Endothelial cell of umbilical vein (primary cell): ENCODE measurements around the gene BGN.

Experiments used
- JUN ChIP-seq: IDR thresholded peaks from 2 replicates; pipeline ENCODE4 v1.6.1; 2011; ENCODE audit warnings: borderline replicate concordance, low read depth; ENCODE audit not compliant: insufficient read length, insufficient read depth
- POLR2A ChIP-seq: IDR thresholded peaks from 2 replicates; pipeline ENCODE4 v1.6.1; 2012; ENCODE audit warnings: low read depth, mild to moderate bottlenecking, control low read depth, low read length
- POLR2AphosphoS5 ChIP-seq: IDR thresholded peaks from 2 replicates; pipeline ENCODE4 v1.6.1; 2012; ENCODE audit warnings: low read depth, mild to moderate bottlenecking, control low read depth, low read length, moderate library complexity; ENCODE audit not compliant: insufficient read depth
- TF ChIP-seq, protein P1 (sequence below), 2 donors: IDR thresholded peaks; 1 replicate in 1 of 2; 2 replicates in 1 of 2; pipeline ENCODE4 v1.5.1; 2011; ENCODE audit warnings: low read length in 2 of 2, mild to moderate bottlenecking in 2 of 2, moderate library complexity in 2 of 2, control low read depth in 1 of 2, inconsistent platforms in 1 of 2, low read depth in 1 of 2; ENCODE audit not compliant: insufficient read depth in 1 of 2; ENCODE audit errors: extremely low read depth in 1 of 2
- TF ChIP-seq, protein P2 (sequence below): IDR thresholded peaks from 2 replicates; pipeline ENCODE4 v1.6.1; 2011; ENCODE audit not compliant: insufficient read depth, insufficient read length

DNA sequence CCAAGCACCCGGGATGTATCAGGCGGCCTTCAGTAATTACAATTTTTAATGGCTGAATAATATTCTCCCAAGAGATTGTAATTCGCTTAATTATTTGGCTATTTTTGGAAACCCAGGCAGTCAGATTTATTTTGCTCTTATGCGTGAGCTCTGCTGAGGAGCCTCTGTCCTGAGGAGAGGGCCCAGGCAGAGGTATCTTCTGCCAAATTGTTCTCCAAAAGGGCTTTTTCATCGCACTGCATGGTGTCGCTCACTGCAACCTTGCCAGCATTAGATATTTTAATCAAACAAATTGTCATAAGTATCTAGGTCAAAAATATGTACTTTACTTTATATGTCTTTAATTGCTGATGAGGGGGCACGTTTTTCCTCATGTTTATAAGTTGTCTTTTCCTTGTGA is 28.5 kb downstream of the BGN start:
- no peak for TF ChIP-seq JUN
- TF ChIP-seq, protein P1, sequence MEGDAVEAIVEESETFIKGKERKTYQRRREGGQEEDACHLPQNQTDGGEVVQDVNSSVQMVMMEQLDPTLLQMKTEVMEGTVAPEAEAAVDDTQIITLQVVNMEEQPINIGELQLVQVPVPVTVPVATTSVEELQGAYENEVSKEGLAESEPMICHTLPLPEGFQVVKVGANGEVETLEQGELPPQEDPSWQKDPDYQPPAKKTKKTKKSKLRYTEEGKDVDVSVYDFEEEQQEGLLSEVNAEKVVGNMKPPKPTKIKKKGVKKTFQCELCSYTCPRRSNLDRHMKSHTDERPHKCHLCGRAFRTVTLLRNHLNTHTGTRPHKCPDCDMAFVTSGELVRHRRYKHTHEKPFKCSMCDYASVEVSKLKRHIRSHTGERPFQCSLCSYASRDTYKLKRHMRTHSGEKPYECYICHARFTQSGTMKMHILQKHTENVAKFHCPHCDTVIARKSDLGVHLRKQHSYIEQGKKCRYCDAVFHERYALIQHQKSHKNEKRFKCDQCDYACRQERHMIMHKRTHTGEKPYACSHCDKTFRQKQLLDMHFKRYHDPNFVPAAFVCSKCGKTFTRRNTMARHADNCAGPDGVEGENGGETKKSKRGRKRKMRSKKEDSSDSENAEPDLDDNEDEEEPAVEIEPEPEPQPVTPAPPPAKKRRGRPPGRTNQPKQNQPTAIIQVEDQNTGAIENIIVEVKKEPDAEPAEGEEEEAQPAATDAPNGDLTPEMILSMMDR (IDR thresholded peaks at IDR 0.05; ENCODE audit: extremely low read depth in 1 of 2, insufficient read depth in 1 of 2, low read depth in 1 of 2, low read length in 2 of 2) = no peak
- no peak for TF ChIP-seq POLR2AphosphoS5
- no peak for TF ChIP-seq POLR2A
- TF ChIP-seq, protein P2, sequence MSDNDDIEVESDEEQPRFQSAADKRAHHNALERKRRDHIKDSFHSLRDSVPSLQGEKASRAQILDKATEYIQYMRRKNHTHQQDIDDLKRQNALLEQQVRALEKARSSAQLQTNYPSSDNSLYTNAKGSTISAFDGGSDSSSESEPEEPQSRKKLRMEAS = no peak
